NCI-H2171 treated with DMSO at 0.1 percent for 48 hours (cell line): ENCODE measurements around the gene ZNF566.

Experiments used
- DNase-seq: peaks from one replicate; lab custom pipeline; 2025; lab: John Stamatoyannopoulos, UW

Gene ZNF566

DNA sequence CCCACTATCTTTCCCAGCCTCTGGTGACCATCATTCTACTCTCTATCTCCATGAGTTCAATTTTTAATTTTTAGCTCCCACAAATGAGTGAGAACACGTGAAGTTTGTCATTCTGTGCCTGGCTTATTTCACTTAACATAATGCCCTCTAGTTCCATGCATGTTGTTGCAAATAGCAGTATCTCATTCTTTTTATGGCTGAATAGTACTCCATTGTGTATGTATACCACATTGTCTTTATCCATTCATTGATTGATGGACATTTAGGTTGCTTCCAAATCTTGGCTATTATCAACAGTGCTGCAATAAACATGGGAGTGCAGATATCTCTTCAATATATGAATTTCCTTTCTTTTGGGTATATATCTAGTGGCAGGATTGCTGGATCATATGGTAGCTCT is 48.0 kb downstream of the ZNF566 start:
- no peak for DNase-seq

DNA sequence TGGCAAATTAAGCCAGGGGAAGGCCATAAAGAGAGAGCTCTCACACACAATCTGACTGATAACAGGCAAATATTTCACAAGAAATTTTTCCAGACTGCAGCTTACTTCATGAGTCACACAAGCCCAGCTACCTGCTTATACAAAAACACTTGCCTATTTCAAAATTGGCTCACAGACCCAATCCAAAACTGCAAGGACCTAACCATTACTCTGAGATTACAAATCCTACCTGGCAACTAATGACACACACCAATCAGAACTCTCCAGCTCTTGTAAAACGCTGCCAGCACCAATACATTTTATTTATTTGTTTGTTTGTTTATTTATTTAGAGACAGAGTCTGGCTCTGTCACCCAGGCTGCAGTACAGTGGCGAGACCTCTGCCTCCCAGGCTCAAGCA is 52.8 kb downstream of the ZNF566 start:
- DNase-seq: no peak

DNA sequence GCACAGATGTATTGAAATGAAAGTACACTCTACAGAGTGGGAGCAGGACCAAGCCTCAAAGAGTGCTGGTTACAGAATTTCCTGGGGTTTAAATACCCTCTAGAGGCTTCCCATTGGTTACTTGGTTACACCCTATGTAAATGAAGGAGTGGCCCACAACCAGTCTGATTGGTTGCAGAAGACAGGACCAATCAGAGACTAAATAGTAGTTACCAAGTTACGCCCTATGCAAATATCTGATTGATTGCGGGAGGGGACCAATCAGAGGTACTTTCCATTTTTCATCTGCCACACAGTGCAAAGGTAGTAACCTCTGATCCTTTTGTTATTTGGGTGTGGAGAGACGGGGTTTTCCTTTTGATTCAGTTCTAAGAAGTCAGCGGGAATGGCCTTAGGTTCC is 65.4 kb downstream of the ZNF566 start:
- no peak for DNase-seq

DNA sequence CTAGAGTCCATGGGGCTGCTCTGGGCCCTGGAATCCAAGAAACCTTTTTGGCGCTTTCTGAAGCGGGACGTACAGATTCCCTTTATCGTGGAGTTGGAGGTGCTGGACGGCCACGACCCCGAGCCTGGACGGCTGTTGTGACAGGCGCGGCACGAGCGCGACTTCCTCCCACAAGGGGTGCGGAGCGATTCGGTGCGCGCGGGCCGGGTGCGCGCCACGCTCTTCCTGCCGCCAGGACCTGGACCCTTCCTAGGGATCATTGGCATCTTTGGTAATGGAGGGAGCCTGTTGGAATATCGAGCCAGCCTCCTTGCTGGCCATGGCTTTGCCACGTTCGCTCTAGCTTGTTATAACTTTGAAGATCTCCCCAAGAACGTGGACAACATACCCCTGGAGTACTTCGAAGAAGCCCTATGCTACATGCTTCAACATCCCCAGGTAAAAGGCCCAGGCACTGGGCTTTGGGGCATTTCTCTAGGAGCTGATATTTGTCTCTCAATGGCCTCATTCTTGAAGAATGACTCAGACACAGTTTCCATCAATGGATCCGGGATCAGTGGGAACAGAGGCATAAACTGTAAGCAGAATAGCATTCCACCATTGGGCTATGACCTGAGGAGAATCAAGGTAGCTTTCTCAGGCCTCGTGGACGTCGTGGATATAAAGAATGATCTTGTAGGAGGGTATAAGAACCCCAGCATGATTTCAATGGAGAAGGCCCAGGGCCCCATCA is 67.4 kb downstream of the ZNF566 start:
- no peak for DNase-seq

DNA sequence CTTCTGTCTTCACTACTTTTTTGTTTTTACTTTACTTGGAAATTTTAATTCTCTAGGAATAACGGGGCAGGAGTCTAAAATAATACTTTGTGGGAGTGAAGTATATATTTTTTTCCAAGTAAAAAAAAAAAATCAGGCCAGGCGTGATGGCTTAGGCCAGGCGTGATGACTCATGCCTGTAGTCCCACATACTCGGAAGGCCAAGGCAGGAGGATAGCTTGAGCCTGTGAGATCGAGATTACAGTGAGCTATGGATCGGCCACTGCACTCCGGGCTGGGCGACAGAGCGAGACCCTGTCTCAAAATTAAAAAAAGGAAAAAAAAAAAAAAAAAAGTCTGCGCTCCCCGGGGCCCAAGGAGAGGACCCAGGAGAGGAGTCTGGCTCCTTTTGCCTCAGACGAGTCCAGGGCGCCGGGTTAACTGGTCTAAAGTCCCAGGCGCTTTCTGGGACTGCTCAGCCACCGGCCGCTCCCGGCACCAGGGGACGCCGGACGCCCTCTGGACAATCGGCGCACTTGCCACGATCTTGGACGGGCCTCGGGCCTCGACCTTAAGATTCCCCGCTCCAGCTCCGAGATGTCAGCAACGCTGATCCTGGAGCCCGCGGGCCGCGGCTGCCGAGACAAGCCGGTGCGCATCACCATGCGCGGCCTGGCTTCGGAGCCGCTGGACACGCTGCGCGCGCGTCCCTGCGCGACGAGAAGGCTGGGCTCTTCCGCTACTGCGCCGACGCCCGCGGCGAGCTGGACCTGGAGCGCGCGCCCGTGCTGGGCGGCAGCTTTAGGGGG is 68.2 kb downstream of the ZNF566 start:
- no peak for DNase-seq

DNA sequence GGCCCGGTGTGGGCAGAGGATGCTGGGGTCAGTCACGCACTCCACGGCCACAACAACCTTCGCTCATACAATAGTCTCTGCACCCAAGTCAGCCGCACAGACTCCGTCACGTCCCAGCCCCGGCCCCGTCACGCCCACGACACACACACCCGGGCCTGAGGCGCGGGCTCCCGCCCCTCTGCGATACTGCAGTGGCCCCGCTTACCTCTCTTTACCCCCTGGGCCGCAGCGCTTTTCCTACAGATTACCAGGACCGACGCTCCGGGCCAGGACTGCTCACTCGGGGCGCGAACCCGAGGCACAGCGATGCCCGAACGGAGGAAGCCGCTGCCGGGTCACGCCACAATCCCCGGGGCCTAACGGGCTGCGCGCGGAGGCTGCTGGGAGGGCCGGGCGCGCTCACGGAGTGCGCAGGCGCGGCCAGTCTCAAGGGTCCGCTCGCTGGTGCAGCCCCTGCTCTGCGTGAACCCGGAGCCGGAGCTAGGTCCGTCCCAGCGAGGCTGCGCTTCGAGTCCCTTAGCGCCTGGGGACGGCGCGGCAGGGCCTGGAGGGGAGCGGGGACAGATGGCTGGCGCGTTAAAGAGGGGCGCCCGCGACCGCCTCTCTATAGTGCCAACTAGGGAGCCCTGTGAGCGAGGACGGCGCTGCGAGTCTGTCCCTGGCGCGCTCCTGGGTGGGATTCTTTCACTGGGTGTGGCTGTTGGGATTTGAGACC is 70.9 kb downstream of the ZNF566 start, which contains the start of gene ZFP82:
Gene ZFP82, minus strand, starts transcription at position 358 of the 715 bp plus-strand sequence. CDS start 8,855 bp downstream, outside the sequence.
- DNase-seq: peak; percentile 85

DNA sequence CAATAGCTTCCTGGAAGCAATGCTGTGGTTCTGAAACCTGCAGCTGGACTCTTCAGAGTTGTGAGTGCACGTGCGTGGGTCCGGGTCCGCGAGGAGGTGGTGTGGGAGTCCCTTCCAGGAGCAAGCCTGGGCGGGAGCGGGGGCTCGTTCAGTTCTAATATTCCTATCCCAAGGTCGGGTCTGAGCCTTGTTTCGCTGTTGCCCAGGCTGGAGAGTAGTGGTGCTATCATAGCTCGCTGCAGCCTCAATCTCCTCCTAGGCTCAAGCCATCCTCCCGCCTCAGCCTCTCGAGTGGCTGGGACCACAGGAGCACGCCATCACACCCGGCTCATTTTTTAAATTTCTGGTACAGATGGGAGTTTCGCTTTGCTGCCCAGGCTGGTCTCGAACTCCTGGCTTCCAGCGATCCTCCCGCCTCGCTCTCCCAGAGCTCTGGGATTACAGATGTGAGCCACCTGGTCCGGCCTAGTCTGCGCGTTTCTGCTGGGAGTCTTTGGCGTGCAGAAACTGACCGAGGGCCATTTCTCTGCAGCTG is 71.5 kb downstream of the ZNF566 start:
- no peak for DNase-seq

DNA sequence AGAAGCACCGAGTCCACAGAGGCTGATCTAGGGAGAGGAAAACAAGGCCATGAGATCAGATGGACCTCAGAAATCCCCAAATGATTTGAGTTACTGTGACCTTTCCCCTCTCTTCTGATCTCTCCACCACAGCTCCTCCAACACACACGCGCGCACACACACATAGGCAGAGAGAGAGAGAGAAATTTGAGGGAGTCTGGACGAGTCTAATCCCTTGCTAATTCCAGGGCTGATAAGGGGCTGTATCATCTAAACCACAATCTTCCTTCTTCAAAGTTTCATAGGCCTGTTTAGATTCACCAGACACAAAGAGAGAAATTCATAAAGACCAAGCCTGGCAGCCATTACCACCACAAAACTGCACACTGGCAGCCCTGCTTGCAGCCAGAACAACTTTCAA is 79.5 kb downstream of the ZNF566 start:
- no peak for DNase-seq

DNA sequence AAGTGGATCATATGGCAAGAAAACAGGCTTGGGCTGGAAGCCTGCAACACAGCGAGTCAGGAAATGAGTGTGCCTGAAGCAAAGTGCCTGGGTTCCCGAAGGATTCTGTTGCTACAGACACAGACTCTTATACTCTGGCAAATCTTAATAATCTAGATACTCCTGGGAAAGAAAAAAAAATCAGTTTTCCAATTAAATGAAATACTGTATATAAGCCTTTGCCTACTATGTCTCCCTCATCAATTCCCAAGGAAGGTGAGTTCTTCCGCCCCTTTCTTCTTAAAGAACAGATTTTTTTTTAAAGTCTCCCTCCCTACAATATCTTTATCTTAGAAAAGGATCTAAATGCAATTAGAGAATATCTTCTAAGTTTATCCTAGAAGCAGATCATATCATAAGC is 81.3 kb downstream of the ZNF566 start:
- DNase-seq: no peak

DNA sequence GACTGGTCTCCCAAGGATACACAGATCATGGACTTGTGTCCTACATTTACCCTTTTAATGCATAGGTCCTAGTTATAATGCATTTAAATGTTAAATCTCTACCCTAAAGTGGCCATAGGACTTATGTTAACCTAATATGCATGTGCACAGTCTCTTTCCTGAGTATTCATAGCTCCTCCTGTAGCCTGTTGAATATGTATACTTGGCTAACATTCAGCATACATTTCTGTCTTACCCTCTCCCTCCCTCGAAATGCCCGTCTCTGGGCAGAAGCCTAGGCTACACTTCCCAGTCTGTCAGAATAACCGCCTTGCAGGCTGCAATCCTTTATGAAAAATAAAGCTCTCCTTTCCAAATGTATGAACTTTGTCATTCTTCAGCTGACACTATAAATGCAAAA is 84.9 kb downstream of the ZNF566 start:
- DNase-seq: no peak

DNA sequence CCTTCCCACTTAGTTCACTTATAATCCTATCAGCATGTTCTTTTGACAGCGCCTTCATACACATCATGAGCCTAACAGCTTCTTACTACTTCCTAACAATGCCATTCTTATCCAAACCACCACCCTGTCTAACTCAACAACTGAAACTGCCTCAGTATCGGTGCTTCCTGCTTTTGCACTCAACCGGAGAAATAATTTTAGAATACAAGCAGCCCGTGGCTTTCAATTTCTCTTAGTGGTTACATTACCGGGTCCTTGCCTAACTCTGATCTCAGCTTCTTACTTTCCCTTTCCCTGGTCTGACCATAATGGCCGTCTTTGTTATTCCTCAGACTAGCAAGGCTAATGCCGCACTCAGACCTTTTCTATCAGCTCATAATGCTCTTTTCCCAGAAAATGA is 87.9 kb downstream of the ZNF566 start:
- DNase-seq: no peak

DNA sequence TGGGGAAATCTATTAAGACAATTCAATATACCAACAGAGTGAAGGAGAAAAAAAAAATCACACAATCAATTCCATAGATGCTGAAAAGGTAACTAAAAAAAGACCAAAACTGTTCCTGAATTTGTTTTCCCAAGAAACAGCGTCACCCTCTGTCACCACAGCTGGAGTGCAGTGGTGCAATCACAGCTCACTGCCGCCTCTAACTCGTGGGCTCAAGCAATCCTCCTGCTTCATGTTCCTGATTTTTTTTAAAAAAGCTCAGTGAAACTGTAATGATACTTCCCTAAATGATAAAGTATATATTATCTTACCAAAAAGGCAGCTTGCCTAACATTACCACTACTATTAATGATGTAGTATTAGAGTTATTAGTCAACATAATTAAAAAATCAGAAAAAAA is 90.8 kb downstream of the ZNF566 start:
- no peak for DNase-seq
